Activated T-cell treated with anti-CD3 and anti-CD28 coated beads for 1 hour (primary cell): ENCODE results near the gene LTBR.

Source experiments
- DNase-seq: peaks from one replicate; pipeline ENCODE4 v3.0.0-alpha.2; 2020; ENCODE audit warnings: low read depth

LTBR gene

GRCh38 chr12:6346942-6347341 is 37.0 kb upstream of the LTBR start:
- no peak for DNase-seq

DNA sequence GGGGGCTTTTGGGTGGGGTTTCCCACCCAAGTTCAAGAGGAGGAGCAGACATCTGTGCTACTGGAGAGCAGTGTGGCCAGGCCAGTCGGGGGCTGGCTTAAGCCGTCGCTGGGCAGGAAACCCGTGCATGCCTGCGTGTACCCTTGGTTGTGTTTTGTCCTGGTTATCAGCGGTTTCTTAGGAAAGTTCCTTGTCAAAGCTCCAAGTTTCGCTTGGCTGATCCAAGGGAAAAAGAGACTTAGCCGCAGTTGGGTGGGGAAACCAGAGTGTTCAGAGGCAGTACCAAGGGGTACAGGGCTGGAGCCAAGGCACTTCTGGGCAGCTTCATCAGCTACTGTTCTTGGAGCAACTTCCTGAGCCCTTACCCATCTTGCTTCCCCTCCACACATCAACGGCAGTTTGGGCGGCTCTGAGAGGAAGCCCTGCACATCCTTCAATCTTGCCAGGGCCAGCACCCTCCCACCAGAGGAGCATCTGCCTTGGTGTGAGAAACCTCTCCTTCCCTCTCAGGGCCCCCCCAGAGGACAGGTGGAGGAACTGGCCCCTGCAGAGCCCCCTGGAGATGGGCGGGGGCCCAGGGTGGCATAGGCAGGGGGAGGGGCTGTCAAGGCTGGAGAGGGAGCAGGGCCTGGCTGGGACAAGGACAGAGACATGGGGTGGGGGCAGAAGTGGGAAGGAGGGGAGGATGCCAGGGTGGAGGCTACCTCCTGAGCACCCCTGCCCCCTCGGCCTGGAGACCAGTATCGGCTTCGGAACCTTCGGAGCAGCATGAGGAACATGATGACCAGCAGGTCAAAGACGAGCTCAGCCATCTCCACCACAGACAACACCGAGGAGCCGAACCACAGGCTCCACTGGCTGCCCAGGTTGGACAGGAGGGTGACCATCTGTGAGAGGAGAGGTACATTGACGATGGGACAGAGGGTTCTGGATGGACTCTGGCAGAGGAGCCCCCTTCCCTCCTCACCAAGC is 36.3 kb upstream of the LTBR start:
- no peak for DNase-seq

DNA sequence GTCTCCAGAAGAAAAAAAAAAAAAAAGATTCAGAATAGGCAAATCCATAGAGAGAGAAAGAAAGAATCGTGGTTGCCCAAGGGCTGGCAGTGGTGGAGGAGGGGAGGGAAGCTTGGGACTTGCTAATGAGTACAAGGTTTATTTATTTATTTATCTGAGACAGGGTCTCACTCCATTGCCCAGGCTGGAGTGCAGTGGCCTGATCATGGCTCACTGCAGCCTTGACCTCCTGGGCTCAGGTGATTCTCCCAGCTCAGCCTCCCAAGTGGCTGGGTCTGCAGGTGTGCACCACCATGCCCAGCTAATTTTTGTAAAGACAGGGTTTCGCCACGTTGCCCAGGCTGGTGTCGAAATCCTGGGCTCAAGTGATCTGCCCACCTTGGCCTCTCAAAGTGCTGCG is 32.3 kb upstream of the LTBR start:
- no peak for DNase-seq

DNA sequence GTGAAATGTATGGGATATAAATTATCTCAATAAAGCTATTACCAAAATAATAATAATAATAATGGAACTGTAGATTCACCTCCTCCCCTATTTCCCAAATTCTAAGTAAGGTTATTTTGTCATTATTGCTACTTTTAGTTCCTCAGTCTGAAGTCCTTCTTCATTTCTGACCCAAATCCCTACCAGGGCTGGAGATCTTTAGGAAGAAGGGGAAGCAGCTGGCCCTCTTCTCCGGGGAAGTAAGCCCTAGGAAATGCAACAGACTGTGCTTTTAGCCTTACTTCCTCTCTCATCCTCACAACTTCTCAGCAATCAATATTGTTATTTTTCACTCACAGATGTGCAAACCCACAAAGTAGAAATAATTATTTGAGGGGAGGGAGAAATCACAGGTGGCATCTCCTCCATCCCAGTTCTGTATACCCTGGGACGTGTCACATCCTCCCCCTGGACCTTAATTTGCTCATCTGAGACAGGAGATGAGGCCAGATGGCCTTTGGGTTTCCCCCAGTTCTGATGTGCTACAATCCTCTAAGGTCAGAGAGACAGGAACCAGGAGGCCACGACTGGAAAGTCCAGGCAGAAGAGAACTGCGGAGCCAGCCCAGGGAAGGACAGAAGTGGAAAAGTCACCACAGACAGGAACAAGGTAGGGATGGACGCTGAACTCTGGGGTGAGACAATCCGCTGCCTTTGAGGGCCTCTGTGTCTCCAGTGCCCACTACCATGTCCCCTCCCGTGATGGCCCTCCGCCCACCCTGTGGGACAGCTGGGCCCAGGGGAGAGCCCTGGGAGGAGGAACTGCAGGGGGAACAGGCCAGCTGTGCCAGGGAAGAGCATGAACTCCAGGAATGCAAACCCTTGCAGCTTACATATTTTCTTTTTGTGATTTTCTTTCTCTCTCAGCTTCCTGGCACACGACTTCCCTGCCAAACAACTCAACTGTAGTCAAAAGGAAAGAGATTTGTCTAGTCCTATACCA is 31.5 kb upstream of the LTBR start:
- DNase-seq: no peak

- no peak for DNase-seq
These were observed 29.2 kb upstream of the LTBR start for GRCh38 chr12:6354495-6355393.

DNA sequence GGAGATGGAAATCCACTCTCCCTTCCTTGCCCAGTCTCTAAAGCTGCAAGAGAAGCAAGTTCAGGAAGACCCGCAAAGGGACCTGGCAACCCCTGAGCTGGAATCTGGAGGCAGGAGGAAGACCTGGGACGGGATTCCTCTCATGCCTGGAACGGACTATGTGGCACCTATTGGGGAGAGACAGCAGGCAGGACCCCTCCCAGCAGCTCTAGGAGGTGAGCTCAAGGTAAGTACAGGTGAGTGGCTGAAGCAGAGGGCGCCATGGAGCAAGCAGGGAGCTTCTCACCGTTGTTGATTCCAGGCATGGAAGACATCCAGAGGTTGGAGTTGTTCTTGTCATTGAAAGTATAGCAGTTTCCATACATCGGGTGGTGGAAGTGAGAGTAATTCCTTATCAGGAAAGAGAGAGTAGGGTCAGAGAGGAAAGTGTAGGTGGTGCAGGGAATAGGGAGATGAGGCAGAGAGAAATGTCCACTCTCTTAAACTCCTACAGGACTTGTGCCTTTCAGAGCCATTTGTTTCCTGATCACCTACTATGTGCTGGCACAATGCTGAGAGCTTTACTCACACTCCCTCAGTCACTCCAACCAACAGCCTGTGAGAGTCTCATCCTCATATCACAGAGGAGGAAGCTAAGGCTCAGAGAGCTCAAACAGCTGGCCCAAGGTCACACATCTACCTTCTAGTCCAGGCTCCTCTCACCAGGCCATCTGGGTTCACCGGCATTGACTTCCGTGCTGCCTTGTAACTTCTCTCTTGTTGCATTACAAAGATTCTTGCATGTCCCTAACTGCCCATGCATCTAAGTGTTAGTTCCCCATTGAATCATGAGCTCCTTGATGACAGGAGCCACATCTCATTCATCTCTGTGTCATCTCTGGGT is 28.2 kb upstream of the LTBR start:
- DNase-seq: no peak

GRCh38 chr12:6356374-6356820 is 27.6 kb upstream of the LTBR start:
- no peak for DNase-seq

- DNase-seq: no peak
These were observed 25.1 kb upstream of the LTBR start for GRCh38 chr12:6358881-6359280.

DNA sequence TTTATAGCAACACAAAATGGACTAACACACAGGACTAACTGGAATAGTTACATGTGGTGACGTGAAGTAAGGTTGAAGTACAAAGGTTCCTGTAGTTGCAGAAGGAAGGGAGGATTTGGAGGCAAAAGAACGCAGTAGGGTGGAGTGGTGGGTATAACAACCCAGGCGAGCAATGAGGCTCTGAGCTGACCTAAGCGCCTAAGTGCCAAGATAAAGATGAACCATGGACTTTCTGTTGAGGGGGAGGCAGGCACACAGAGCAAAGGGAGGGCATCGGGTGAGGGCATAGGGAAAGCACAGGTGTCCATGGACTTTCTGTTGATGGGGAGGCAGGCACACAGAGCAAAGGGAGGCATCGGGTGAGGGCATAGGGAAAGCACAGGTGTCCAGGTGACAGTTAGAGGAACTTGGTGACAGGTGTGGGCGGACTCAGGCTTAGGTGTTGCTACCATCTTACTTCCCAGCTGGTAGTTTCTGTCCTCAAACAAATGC is 23.8 kb upstream of the LTBR start:
- DNase-seq: no peak

DNA sequence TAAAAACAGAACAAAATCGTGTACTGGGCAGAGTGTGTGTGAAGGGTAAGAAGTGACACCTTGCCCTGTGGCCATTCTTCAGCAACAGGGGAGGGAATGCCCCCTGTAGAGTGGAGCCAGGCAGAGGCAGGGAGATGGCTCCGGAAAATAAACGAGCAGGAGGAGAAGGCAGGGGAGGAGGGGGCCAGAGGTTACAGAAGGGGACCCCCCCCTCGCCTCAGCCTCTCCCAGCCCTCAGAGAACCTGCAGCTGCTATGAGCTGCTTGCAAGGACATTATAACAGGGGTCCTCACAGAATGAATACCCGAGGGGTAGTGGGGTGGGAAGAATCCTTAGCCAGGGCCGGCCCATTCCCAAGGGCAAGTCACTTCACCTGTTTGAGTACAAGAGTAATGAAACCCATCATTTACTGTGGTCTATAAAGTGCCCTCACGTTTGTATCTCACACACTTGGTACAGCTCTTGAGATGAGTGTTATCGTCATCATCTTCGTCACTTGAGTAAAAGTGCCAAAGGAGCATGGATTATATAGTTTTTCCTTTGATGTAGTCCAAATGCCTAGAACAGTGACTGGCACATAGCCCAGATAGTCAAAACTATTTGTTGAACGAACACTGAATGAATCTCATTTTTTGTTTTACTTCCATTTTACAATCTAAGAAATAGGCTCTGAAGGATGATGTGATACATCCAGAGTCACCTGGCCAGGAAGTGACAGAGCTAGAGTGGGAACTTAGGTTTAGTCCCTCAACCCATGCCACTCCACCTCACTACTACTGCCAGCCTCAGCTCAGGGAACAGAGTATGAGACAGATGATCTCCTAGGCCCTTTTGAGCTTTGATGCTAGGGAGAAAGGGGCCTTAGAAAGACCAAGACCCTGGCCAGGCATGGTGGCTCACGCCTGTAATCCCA is 23.1 kb upstream of the LTBR start:
- DNase-seq: no peak

GRCh38 chr12:6361834-6362233 is 22.1 kb upstream of the LTBR start:
- DNase-seq: no peak

DNA sequence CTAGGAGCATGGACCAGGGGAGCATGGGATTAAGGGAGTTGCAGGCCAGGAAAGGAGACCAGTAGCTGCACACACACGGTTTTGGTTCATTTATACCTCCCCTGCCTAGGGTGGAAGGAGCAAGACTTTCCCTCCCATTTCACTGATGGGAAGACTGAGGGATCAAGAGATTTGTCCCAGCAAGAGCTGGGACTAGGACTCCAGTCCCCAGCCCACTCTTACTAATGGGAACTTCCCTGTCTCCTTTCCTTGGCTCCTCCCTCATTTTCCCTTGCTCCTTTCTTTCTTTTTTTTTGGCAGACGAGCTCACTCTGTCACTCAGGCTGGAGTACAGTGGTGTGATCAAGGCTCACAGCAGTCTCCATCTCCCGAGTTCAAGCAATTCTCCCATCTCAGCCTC is 21.6 kb upstream of the LTBR start:
- no peak for DNase-seq

GRCh38 chr12:6363010-6363329 is 21.0 kb upstream of the LTBR start:
- DNase-seq: no peak

GRCh38 chr12:6363330-6364043 is 20.5 kb upstream of the LTBR start:
- DNase-seq: peak; percentile 58

- peak; percentile 28 for DNase-seq
These were observed 20.0 kb upstream of the LTBR start for GRCh38 chr12:6364044-6364374.

GRCh38 chr12:6367065-6367968 is 16.6 kb upstream of the LTBR start:
- peak; percentile 27 for DNase-seq

- no peak for DNase-seq
These were observed 15.7 kb upstream of the LTBR start for GRCh38 chr12:6367969-6368892.
